Measurements from ENCODE around the gene COL27A1. TPM values are rescaled to one million over a fixed set of nuclear protein-coding genes. Genes with fewer than 3 reads are reported as not detected.
A peak's percentile ranks its signal among the peaks of the same experiment; 100 is the strongest.

The COL27A1 gene
- total RNA-seq, 2 experiments from 2014 or later, result 0.87 to 1.2 TPM

- ChIA-PET CTCF (interaction anchor here (0.8 to 1.3 kb wide), 3 partner anchors 14 to 136 kb away, joined by 3 to 5 read pairs (median 4); no protein-coding TSS in a partner anchor), POLR2A (no interaction called here)
- H3K27ac ChIP-seq (ENCODE audit: low read depth in 1 of 2, low read length in 2 of 2), result no peak overlapping the region
- H3K27me3 Mint-ChIP-seq, result peaks cover 60% of the 10 kb centered on the region
- no peak overlapping the region for H3K27ac Mint-ChIP-seq
- no peak overlapping the region for H3K4me3 ChIP-seq (ENCODE audit: low read length)
- peak overlapping the region; percentile 87 for H3K4me3 Mint-ChIP-seq
- DNase-seq (peak in 1 of 14 experiments; percentile 9), ATAC-seq (ENCODE audit: poor library complexity) (no peak)
- H3K9me3 ChIP-seq (ENCODE audit: control insufficient read depth in 1 of 2, insufficient read depth in 1 of 2, low read length in 2 of 2), result no peaks in the 10 kb centered on the region
- peaks cover 27% of the 10 kb centered on the region for H3K4me1 ChIP-seq (ENCODE audit: insufficient read depth, low read length)
- no peak for TF ChIP-seq CTCF (IDR thresholded peaks at IDR 0.05)
- peaks cover 40 to 51% of the 10 kb centered on the region in 2 experiments for H3K27me3 ChIP-seq (ENCODE audit: control insufficient read depth in 1 of 2, insufficient read depth in 2 of 2, low read length in 2 of 2)
- H3K4me1 Mint-ChIP-seq (ENCODE audit: low read depth), result peaks cover 28% of the 10 kb centered on the region
- H3K36me3 Mint-ChIP-seq (ENCODE audit: low read depth), result no peaks in the 10 kb centered on the region
- intact Hi-C loops (cut with DNase I, micrococcal nuclease), result loop anchor here (1.0 kb wide), 1 partner anchor 137 kb away; no protein-coding TSS in a partner anchor
- H3K9me3 Mint-ChIP-seq, result no peaks in the 10 kb centered on the region
- no peaks in the 10 kb centered on the region for H3K36me3 ChIP-seq (ENCODE audit: insufficient read depth, low read length)
These were observed 686 bp upstream of the COL27A1 start for GRCh38 chr9:114154600-114155102.

- H3K4me3 ChIP-seq (ENCODE audit: low read length), result peak overlapping the region; percentile 41
- intact Hi-C loops (cut with DNase I, micrococcal nuclease), result loop anchor here (1.0 kb wide), 1 partner anchor 135 kb away; no protein-coding TSS in a partner anchor
- TF ChIP-seq CTCF (IDR thresholded peaks at IDR 0.05), result no peak
- H3K4me1 Mint-ChIP-seq (ENCODE audit: low read depth), result peaks cover 28% of the 10 kb centered on the region
- ChIA-PET POLR2A (no interaction called here), CTCF (interaction anchor here (1.2 to 1.3 kb wide), 2 partner anchors 14 to 135 kb away, joined by 3 to 5 read pairs; no protein-coding TSS in a partner anchor)
- peaks cover 33 to 41% of the 10 kb centered on the region in 2 experiments for H3K27me3 ChIP-seq (ENCODE audit: control insufficient read depth in 1 of 2, insufficient read depth in 2 of 2, low read length in 2 of 2)
- no peaks in the 10 kb centered on the region for H3K36me3 ChIP-seq (ENCODE audit: insufficient read depth, low read length)
- no peaks in the 10 kb centered on the region for H3K9me3 Mint-ChIP-seq
- no peaks in the 10 kb centered on the region for H3K36me3 Mint-ChIP-seq (ENCODE audit: low read depth)
- no peak overlapping the region for H3K27ac Mint-ChIP-seq
- peaks cover 53% of the 10 kb centered on the region for H3K27me3 Mint-ChIP-seq
- H3K9me3 ChIP-seq (ENCODE audit: control insufficient read depth in 1 of 2, insufficient read depth in 1 of 2, low read length in 2 of 2), result no peaks in the 10 kb centered on the region
- peaks cover 27% of the 10 kb centered on the region for H3K4me1 ChIP-seq (ENCODE audit: insufficient read depth, low read length)
- DNase-seq (peak in 5 of 14 experiments; percentile 11 to 41 (median 31)), ATAC-seq (ENCODE audit: poor library complexity) (peak; percentile 42)
- H3K27ac ChIP-seq (ENCODE audit: low read depth in 1 of 2, low read length in 2 of 2), result no peak overlapping the region
- H3K4me3 Mint-ChIP-seq, result peak overlapping the region; percentile 93
These were observed 789 bp downstream of the COL27A1 start for GRCh38 chr9:114155995-114156656.

- POLR2A ChIA-PET, result no interaction called here
These were observed 1.5 kb downstream of the COL27A1 start for GRCh38 chr9:114156657-114157421.

More at GRCh38 chr9:114156657-114157421, 1.5 kb downstream of the COL27A1 start:
- Histone ChIP-seq H3K27me3 (ENCODE audit: control insufficient read depth in 1 of 2, insufficient read depth in 2 of 2, low read length in 2 of 2) (peaks cover 27 to 34% of the 10 kb centered on the region in 2 experiments), H3K4me3 (ENCODE audit: low read length) (peak overlapping the region; percentile 41), H3K27ac (ENCODE audit: low read depth in 1 of 2, low read length in 2 of 2) (no peak overlapping the region), H3K36me3 (ENCODE audit: insufficient read depth, low read length) (no peaks in the 10 kb centered on the region), H3K9me3 (ENCODE audit: control insufficient read depth in 1 of 2, insufficient read depth in 1 of 2, low read length in 2 of 2) (no peaks in the 10 kb centered on the region), H3K4me1 (ENCODE audit: insufficient read depth, low read length) (peaks cover 27% of the 10 kb centered on the region)
- CTCF ChIA-PET, result no interaction called here
- H3K27ac Mint-ChIP-seq, result no peak overlapping the region
- no peaks in the 10 kb centered on the region for H3K9me3 Mint-ChIP-seq
- TF ChIP-seq CTCF (IDR thresholded peaks at IDR 0.05), result no peak
- peaks cover 28% of the 10 kb centered on the region for H3K4me1 Mint-ChIP-seq (ENCODE audit: low read depth)
- intact Hi-C loops (cut with DNase I, micrococcal nuclease), result no loop called here
- DNase-seq, result peak in 5 of 14 experiments; percentile 8 to 31 (median 9)
- ATAC-seq (ENCODE audit: poor library complexity), result no peak
- peak overlapping the region; percentile 93 for H3K4me3 Mint-ChIP-seq
- peaks cover 45% of the 10 kb centered on the region for H3K27me3 Mint-ChIP-seq
- H3K36me3 Mint-ChIP-seq (ENCODE audit: low read depth), result no peaks in the 10 kb centered on the region
